GM19463 (cell line): ENCODE results near the gene SOX18.

Experiments used
- ATAC-seq: cut with Tn5 transposase; IDR thresholded peaks from one replicate; pipeline ENCODE4 v1.9.1; 2021; ENCODE audit warnings: mild to moderate bottlenecking, moderate library complexity; ENCODE audit not compliant: unreplicated experiment

SOX18 gene

GRCh38 chr20:64039293-64040160, 9.9 kb downstream of the SOX18 start:
- no peak for ATAC-seq

DNA sequence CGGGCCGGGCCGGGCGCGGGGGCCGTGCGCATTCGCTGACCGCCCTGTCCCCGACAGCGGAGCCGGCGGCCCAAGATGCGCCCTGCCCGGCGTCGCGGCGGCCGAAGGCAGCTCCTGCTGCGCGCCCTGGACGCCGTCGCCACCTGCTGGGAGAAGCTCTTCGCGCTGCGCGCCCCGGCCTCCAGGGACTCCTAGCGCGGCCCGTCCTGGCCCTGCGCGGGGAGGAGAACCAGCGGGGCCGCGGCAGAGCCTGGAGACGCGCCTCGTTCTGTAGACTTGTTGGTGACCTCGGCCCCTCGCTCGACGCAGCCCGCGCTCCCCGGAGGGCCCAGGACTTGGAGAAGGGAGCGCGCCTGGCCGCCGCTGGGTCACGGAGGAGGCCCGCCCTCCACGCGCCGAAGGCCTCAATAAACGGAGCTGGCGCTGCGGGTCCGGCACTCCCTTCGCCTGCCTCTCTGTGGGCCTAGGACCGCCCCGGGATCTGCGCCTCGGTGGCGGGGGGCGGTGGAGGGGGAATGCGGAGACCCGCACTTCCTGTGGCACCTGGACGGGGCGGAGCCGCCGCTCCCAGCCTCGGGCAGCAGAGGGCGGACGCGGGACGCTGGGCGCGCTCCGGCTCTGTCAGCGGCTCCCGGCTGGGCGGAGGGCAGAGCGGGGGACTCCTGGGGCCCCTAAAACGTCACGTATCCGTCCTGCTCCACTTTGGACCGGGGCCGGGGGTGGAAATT, 10.7 kb downstream of the SOX18 start:
- ATAC-seq: peak; percentile 60

DNA sequence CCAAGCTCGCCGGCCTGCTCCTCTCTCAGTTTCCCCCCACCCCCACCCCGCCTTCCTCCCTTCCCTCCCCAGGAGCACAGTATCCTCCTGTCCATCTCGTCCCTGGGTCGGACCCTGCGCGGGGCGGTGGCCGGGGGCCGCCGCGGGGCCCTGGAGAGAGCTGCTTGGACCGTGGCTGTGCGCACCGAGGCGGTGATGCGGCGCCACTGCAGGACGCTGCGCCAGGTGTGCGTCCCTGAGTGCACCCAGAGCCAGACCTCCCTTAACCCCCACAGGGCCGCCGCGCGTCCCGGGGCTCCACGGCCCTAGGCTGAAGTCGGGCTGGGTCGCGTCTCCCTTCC, 11.2 kb downstream of the SOX18 start:
- peak; percentile 29 for ATAC-seq

DNA sequence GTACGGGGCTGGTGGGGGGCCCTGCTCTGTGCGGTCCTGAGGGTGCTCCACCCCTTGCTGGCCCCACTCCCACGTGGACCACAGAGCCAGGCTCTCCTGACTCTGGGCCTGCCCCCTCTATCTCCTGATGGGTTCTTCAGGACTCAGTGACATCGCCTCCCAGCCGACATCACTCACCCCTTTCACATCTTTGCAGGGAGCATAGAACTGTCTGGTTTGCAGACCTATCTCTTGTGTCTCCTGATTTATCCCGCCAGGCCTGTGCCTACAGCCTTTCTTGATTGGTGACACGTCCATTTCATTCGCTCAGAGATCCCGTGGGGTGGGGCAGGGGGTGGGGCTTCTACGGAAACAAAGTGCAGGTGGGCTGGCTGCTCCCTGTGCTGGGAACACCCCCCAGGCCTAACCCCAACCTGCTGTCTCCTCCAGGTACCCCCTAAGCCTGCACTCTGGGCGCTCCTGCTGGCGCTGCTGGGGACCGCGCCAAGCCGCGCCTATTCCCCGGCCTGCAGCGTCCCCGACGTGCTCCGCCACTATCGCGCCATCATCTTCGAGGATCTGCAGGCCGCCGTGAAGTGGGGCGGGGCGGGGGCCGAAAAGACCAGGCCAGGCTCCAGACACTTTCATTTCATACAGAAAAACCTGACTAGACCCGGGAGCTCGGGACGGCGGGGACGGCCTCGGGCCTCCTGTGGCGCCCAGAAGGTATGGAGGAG, 11.8 kb downstream of the SOX18 start:
- no peak for ATAC-seq

- no peak for ATAC-seq
Observed at GRCh38 chr20:64037199-64037497, 12.3 kb downstream of the SOX18 start.

- no peak for ATAC-seq
Observed at GRCh38 chr20:64036346-64037198, 12.9 kb downstream of the SOX18 start.

- no peak for ATAC-seq
Observed at GRCh38 chr20:64035933-64036345, 13.5 kb downstream of the SOX18 start, which contains the start of gene C20orf204. Gene C20orf204, plus strand, starts transcription at chr20:64036182. Its CDS starts 142 bp downstream, at chr20:64036324.

DNA sequence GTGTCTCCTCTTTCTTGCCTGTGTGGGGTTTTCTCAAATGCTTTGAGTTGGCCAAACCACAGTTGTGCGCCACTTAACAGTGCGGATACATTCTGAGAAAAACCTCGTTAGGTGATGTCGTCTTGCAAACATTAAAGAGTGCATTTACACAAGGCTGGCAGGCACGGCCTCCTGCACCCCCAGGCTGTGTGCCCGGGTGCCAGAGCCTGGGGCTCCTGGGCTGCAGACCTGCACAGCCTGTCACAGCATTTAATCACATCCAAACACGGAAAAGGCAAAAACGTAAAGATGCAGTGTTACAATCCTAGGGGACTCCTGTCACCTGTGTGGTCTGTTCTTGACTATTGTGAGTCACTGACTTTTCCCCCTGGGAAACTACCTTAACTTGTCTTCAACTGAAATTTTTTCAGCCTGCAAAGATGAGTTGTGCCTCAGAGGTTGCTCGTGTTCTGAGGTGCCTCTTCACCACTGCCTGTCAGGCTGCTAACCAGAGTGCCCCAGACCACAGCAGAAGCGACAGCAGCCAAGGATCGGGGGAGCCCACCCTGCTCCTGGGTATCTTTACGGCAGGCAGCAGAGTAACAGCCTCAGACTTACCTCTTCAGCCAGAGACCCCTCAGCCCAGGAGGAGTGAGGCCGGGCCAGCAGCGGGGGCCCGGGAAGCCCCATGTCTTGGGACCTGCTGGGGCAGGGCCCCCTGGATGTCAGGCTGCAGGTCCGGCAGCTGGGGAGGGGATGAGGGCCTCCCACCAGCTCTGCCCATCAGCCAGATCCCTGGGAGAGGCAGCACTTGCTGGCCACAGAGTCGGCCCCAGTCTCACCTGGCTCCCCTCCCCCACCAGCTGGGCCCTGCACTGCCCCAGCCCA, 14.1 kb downstream of the SOX18 start:
- no peak for ATAC-seq

DNA sequence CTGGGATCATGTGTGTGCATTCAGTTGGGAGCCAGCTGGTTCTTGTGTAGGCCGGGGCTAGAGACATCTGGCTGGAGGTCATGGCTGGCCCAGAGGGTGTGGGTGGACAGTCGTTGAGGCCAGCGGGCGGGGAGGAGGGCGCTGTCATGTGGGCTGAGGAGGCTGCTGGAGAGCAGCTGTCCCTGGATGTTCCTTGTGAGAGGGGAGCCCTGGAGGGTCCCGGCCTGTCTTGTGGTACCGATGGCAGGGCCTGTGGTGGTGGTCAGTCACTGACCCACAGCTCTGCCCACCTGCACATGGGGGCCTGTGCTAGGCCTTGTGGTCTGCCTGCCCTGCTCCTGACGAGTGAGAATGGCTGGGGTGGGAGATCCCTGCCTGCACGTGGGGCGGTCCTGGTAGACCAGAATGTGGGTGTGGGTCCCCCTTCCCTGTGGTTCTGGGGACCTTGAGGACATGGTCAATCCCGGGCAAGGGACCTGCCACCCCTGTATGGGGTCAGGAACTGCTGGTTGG, 15.4 kb downstream of the SOX18 start:
- ATAC-seq: no peak

DNA sequence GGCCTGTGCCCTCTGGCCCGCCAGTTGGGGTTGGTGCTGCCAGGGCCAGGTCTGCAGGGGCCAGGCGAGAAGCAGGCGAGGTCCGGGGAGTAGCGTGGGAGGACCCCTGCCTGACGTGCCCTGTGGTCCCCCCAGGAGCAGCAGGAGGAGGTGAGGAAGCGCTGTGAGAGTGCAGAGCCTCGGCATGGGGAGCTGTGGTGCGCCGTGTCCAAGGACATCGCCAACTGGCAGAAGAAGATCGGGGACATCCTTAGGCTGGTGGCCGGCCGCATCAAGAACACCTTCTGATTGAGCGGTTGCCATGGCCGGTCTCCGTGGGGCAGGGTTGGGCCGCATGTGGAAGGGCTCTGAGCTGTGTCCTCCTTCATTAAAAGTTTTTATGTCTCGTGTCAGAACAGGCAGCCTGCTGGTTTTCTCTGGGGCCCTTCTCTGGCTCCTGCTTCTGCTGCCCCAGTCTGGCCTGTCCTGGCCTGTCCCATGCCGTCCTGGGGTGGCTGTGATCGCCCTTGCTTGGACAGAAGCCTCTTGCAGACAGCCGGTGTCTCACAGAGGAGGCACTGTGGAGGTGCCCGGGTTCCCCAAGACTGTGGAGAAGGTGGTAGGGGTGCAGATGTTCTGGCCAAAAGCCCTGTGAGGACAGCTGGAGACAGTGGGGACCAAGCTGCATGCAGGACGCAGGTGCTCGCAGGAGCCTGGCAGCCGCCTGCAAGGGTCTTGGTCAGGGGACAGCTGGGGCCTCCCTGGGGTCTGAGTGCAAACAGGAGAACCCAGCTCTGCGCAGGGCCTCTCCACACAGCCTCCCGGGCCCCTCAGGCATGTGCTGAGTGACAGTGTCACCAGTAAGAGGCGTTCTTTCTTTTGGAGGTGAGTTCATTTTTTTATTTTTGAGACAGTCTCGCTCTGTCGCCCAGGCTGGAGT, 16.5 kb downstream of the SOX18 start:
- no peak for ATAC-seq

- no peak for ATAC-seq
Observed at GRCh38 chr20:64031822-64032314, 17.6 kb downstream of the SOX18 start.

DNA sequence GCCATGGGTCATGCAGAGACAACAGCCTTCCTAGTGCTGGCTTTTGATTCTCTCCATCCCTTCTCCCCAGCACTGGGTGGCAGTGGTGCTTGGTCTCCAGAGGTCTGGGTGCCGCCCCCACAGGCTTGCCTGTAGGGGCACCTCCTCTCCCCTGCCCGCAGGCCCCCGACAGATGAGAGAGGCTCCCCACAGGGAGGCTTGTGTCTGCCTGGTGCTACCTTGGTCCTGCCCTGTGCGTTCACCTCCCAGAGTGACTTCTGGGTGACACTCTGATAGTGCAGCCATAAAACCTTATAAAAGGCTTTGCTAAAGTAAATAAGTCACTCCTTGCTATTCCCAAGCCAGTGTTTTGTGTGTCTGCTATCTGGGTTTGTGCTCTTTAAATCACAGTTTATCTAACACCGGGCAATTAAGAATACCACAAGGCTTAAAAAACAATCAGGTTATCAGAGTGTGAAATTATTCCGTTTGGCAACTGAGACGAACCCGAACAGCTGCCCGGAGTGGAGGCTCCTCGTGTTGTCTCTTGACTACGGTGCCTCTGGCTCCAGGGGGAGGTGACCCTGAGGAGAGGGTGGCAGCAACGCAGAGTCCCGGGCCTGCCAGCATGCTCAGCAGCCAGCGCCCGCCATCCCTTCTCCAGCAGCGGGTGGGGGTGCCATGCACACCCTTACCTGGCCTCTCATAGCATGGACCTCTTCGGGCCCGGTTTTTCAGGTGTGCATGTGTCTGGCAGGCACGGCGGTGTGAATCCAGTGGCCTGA, 18.9 kb downstream of the SOX18 start:
- no peak for ATAC-seq

DNA sequence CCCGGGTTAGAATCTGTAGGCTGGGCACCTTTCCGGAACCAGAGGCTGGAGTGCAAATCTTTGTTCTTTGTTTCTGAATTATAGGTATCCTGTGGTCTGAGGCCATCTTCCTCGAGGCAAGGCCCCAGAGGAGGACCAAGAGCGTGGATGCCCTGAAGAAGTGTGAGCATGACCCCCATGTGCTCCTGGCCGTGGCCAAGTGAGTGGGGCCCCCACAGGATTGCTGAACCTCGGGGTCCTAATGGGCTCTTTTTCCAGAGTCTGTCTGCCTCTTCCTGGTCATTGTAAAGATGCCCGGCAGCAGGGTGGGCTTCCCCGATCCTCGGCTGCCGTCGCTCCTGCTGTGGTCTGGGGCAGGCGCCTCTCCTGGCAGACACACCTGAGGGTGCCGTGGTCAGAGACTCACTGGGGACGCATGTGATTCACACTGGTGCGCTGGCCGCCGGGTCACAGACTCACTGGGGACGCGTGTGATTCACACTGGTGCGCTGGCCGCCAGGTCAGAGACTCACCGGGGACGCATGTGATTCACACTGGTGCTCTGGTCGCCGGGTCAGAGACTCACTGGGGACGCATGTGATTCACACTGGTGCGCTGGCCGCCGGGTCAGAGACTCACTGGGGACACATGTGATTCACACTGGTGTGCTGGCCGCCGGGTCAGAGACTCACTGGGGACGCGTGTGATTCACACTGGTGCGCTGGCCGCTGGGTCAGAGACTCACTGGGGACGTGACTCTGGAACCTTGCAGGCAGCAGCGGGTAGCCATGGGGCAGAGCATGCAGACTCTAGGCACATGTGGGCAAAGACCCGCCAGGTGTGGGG, 19.9 kb downstream of the SOX18 start:
- ATAC-seq: no peak

GRCh38 chr20:64027981-64028685, 21.3 kb downstream of the SOX18 start:
- no peak for ATAC-seq

DNA sequence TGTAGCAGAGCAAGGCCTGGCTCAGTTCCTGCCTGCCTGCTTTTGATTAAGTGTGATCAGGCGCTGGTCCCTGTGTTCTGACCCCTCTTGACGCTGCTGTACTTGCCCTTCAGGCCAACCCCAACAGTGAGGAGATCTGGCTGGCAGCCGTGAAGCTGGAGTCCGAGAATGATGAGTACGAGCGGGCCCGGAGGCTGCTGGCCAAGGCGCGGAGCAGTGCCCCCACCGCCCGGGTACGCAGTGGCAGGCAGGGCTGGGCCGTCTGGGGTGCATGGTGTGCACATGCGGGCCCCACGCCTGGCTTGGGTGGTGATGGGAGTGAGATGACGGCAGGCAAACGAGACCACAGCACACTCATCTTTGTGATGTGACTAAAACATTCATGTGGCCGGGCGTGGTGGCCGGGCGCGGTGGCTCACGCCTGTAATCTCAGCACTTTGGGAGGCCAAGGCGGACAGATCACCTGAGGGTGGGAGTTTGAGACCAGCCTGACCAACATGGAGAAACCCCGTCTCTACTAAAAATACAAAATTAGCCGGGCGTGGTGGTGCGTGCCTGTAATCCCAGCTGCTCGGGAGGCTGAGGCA, 23.5 kb downstream of the SOX18 start:
- ATAC-seq: no peak
